Kidney (tissue), 14 donors: ENCODE measurements around the gene SSX5. TPM values are rescaled to one million over a fixed set of nuclear protein-coding genes. Genes with fewer than 3 reads are reported as not detected.
"Not testable (repeated sequence)": the region's sequence is repeated elsewhere in the genome, so short reads cannot be mapped to it uniquely, and the experiment has no call there.

Experiments
- DNase-seq, 5 donors: peaks; one replicate each; pipeline ENCODE4 v3.0.0-alpha.2; 2013 to 2020
- FAIRE-seq: peaks from 2 replicates; lab custom pipeline; 2012; peaks lifted over from hg19 to GRCh38; lab: Jason Lieb, UNC
- H3K27ac ChIP-seq, 2 donors: one replicate each; pipeline ENCODE4 v1.7.0; 2013; ENCODE audit warnings: low read depth in 2 of 2, low read length in 2 of 2, inconsistent platforms in 1 of 2
- H3K27me3 ChIP-seq: one replicate; pipeline ENCODE4 v1.7.1; 2013; ENCODE audit warnings: low read length, inconsistent platforms; ENCODE audit not compliant: control insufficient read depth, insufficient read depth
- H3K36me3 ChIP-seq, 3 donors: one replicate each; pipeline versions ENCODE4 v1.7.0 to v1.7.1; 2013; ENCODE audit warnings: low read length in 3 of 3, control low read depth in 1 of 3, inconsistent platforms in 1 of 3; ENCODE audit not compliant: insufficient read depth in 3 of 3, control insufficient read depth in 2 of 3
- H3K4me1 ChIP-seq, 3 donors: one replicate each; pipeline versions ENCODE4 v1.7.0 to v1.7.1; 2013; ENCODE audit warnings: low read length in 3 of 3, inconsistent platforms in 1 of 3, low read depth in 1 of 3; ENCODE audit not compliant: control insufficient read depth in 2 of 3, insufficient read depth in 2 of 3
- H3K4me3 ChIP-seq, 3 donors: one replicate each; pipeline versions ENCODE4 v1.7.0 to v1.8.1; 2013; ENCODE audit warnings: low read length in 3 of 3, control low read depth in 1 of 3, inconsistent platforms in 1 of 3
- H3K9ac ChIP-seq, 3 donors: one replicate each; pipeline versions ENCODE4 v1.7.0 to v1.7.1; 2013; ENCODE audit warnings: low read length in 3 of 3, control low read depth in 1 of 3, inconsistent platforms in 1 of 3
- H3K9me3 ChIP-seq, 3 donors: one replicate each; pipeline versions ENCODE4 v1.7.0 to v1.7.1; 2013; ENCODE audit warnings: low read length in 3 of 3, control low read depth in 1 of 3, inconsistent platforms in 1 of 3; ENCODE audit not compliant: control insufficient read depth in 2 of 3, insufficient read depth in 1 of 3
- intact Hi-C: fragments of 100-400 bp; cut with DNase I; formaldehyde crosslinking; loops from one replicate; pipeline ENCODE4 v1.11.1; 2022
- polyA plus RNA-seq: library from polyadenylated mRNA; stranded (reverse); fragments of 350-450 nt; fragmentation: Illumina TruSeq; extraction: RNeasy Lipid Tissue Mini Kit (QIAGEN cat#74804); gene quantifications from one replicate; pipeline ENCODE4 v1.2.3, GENCODE V29; 2014; ENCODE audit warnings: low read depth, low replicate concordance; ENCODE audit not compliant: insufficient read depth
- total RNA-seq: library from RNA; stranded (reverse); fragmentation: NEBNext Ultra II Directional; extraction: Animal tissue kit (Norgen Biotek cat#: 25700); gene quantifications from one replicate; pipeline ENCODE4 v1.2.1, GENCODE V29; 2021
- TF ChIP-seq, protein P1 (sequence below): IDR thresholded peaks from 3 replicates; pipeline ENCODE4 v1.5.1; 2012; ENCODE audit warnings: mild to moderate bottlenecking, moderate library complexity, borderline replicate concordance; ENCODE audit not compliant: insufficient read depth; ENCODE audit errors: extremely low read depth
- donor health status: control.
- donor health status: control.
- donor health status: control.
- donor health status: control.
- donor health status: control.
- donor health status: DM: yes; HTN: yes; CAD: no.
- donor health status: Normal renal cell carcinoma (clear cell type).

The SSX5 gene
- total and polyA plus RNA-seq, 2 donors from 2014 or later: not detected

DNA sequence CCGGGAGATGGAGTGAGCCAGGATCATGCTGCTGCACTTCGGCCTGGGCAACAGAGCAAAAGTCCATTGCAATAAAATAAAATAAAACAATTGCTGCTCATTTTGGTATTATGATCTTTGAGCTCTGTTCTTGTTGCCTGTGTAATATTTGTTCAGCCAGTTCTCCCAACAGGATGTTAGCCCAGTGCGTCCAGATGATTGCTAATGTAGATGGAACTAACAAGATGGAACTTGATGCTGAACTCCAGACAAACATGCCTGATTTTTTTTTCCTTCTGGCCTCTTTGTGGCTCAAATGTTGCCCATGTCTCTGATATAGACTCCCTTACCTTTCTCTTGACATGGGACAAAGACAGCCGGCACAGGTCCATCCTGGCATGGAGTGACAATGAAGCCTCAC, 15.8 kb downstream of the SSX5 start:
- Histone ChIP-seq H3K27me3 (no peaks in the 10 kb centered on the region), H3K9me3 (no peaks in the 10 kb centered on the region), H3K27ac (no peak overlapping the region), H3K4me1 (no peaks in the 10 kb centered on the region), H3K36me3 (no peaks in the 10 kb centered on the region), H3K9ac (no peak overlapping the region), H3K4me3 (no peak overlapping the region)
- no peak for FAIRE-seq
- TF ChIP-seq, protein P1, sequence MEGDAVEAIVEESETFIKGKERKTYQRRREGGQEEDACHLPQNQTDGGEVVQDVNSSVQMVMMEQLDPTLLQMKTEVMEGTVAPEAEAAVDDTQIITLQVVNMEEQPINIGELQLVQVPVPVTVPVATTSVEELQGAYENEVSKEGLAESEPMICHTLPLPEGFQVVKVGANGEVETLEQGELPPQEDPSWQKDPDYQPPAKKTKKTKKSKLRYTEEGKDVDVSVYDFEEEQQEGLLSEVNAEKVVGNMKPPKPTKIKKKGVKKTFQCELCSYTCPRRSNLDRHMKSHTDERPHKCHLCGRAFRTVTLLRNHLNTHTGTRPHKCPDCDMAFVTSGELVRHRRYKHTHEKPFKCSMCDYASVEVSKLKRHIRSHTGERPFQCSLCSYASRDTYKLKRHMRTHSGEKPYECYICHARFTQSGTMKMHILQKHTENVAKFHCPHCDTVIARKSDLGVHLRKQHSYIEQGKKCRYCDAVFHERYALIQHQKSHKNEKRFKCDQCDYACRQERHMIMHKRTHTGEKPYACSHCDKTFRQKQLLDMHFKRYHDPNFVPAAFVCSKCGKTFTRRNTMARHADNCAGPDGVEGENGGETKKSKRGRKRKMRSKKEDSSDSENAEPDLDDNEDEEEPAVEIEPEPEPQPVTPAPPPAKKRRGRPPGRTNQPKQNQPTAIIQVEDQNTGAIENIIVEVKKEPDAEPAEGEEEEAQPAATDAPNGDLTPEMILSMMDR: no peak
- intact Hi-C loops: no loop called here
- DNase-seq: no peak

DNA sequence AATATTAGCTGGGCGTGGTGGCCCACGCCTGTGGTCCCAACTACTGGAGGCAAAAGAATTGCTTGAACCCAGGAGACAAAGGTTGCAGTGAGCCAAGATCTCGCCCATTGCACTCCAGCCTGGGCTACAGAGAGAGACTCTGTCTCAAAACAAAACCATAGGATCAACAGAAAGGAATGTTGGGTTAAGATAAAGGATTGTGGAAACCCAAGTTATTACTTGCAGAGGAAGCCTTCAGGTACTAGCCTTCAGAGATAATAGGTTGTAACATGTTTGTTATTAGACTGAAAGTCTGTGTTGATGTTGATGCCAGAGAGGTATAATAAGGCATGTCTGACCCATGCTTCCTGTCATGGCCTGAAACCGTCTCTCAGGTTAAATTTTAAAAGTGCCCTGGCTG, 16.9 kb downstream of the SSX5 start:
- intact Hi-C loops: no loop called here

DNA sequence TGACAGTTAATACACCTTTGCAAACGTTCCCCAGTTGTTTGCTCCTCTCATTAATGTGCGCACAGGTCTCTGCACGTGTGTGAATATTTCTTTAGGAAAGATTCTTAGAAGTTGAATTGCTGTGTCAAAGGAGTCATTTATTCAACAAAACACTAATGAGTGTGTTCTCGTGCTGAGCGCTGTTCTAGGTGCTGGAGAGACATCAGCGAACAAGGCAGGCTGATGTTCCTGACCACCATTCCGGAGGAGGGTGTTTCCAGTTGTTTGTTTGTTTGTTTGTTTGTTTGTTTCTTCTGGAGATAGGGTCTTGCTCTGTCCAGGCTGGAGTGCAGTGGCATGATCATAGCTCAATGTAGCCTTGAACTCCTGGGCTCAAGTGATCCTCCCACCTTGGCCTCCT, 30.3 kb downstream of the SSX5 start:
- H3K4me3 ChIP-seq, H3K27ac ChIP-seq, H3K9me3 ChIP-seq, H3K4me1 ChIP-seq, DNase-seq, H3K9ac ChIP-seq, FAIRE-seq, intact Hi-C loops, H3K27me3 ChIP-seq, H3K36me3 ChIP-seq: not testable (repeated sequence)

More for the DNA sequence above, 16.9 kb downstream of the SSX5 start:
- Histone ChIP-seq H3K4me3 (no peak overlapping the region), H3K36me3 (no peaks in the 10 kb centered on the region), H3K27me3 (no peaks in the 10 kb centered on the region), H3K4me1 (no peaks in the 10 kb centered on the region), H3K9me3 (no peaks in the 10 kb centered on the region), H3K27ac (no peak overlapping the region), H3K9ac (no peak overlapping the region)
- TF ChIP-seq, protein P1: no peak
- DNase-seq (no peak), FAIRE-seq (no peak)

DNA sequence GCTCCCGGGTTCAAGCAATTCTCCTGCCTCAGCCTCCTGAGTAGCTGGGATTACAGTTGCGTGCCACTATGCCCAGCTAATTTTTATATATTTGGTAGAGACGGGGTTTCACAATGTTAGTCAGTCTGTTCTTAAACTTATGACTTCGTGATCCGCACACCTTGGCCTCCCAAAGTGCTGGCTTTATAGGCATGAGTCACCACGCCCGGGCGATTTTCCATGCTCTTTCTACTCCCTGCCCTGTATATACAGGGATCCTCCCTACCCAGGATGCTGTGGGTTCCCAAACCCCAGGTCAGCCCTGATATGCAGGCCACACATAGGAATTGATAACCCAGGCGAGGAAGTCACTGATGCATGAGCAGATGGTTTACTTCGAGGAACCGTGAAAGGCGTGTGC, 31.4 kb downstream of the SSX5 start:
- Histone ChIP-seq H3K9ac (no peak overlapping the region), H3K36me3 (no peaks in the 10 kb centered on the region), H3K27me3 (no peaks in the 10 kb centered on the region), H3K9me3 (no peaks in the 10 kb centered on the region), H3K4me3 (no peak overlapping the region), H3K27ac (no peak overlapping the region), H3K4me1 (no peaks in the 10 kb centered on the region)
- TF ChIP-seq, protein P1: no peak
- intact Hi-C loops: no loop called here
- FAIRE-seq (no peak), DNase-seq (no peak)
